Upper lobe of right lung (tissue), 1 donor: ENCODE results near the gene IMMP2L. TPM values are rescaled to one million over a fixed set of nuclear protein-coding genes. Genes with fewer than 3 reads are reported as not detected.

Experiments used
- ATAC-seq: fragments of 200-7000 bp; cut with Tn5 transposase; one replicate; pipeline ENCODE4 v1.9.1; 2020; ENCODE audit warnings: mild to moderate bottlenecking, moderate library complexity
- DNase-seq: peaks from one replicate; pipeline ENCODE4 v3.0.0-alpha.2; 2020
- H3K27ac ChIP-seq: fragments of 200-600 bp; one replicate; pipeline ENCODE4 v1.8.0; 2022
- H3K27me3 ChIP-seq: fragments of 200-600 bp; one replicate; pipeline ENCODE4 v1.8.0; 2022; ENCODE audit warnings: mild to moderate bottlenecking
- H3K36me3 ChIP-seq: fragments of 200-600 bp; one replicate; pipeline ENCODE4 v1.8.0; 2022
- H3K4me1 ChIP-seq: fragments of 200-600 bp; one replicate; pipeline ENCODE4 v1.8.0; 2022
- H3K4me3 ChIP-seq: fragments of 200-600 bp; one replicate; pipeline ENCODE4 v1.8.0; 2022; ENCODE audit warnings: mild to moderate bottlenecking
- H3K9me3 ChIP-seq: fragments of 200-600 bp; one replicate; pipeline ENCODE4 v1.8.0; 2022
- intact Hi-C: fragments of 100-400 bp; cut with DNase I; formaldehyde crosslinking; loops from one replicate; pipeline ENCODE4 v1.11.0; 2022
- total RNA-seq: library from RNA; stranded (reverse); fragmentation: NEBNext Ultra II Directional; extraction: Animal tissue kit (Norgen Biotek cat#: 25700); gene quantifications from one replicate; pipeline ENCODE4 v1.2.1, GENCODE V29; 2021
- TF ChIP-seq, protein P1 (sequence below): fragments of 200-600 bp; IDR thresholded peaks from one replicate; pipeline ENCODE4 v1.8.0; 2022; ENCODE audit warnings: antibody characterized with exemption
- donor health status: DM: no; HTN: yes; CAD: no; lungs with severe emphysema.

IMMP2L gene
- total RNA-seq, 1 donor from 2014 or later = 22.0 TPM

DNA sequence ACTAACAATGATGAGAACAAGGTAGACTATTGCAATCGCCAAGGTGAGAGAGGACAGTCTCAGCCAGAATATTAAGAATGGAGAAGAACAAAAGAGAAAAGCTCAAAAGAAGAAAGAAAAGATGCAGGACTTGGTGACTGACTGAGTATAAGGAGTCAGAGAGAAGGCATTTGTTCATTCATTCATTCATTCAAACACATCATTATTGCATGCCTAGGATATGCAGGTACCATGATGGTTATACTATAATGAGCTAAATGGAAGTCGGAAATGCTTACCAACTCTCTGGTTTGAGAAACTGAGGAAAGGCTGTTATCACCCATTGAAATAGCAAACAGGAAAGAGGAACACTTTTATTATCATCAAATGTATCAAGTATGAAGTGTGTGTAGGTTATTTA lies 180.7 kb downstream of the IMMP2L start:
- TF ChIP-seq, protein P1, sequence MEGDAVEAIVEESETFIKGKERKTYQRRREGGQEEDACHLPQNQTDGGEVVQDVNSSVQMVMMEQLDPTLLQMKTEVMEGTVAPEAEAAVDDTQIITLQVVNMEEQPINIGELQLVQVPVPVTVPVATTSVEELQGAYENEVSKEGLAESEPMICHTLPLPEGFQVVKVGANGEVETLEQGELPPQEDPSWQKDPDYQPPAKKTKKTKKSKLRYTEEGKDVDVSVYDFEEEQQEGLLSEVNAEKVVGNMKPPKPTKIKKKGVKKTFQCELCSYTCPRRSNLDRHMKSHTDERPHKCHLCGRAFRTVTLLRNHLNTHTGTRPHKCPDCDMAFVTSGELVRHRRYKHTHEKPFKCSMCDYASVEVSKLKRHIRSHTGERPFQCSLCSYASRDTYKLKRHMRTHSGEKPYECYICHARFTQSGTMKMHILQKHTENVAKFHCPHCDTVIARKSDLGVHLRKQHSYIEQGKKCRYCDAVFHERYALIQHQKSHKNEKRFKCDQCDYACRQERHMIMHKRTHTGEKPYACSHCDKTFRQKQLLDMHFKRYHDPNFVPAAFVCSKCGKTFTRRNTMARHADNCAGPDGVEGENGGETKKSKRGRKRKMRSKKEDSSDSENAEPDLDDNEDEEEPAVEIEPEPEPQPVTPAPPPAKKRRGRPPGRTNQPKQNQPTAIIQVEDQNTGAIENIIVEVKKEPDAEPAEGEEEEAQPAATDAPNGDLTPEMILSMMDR = no peak
- intact Hi-C loops = no loop called here
- Histone ChIP-seq H3K4me3 (no peak overlapping the region), H3K4me1 (no peaks in the 10 kb centered on the region), H3K36me3 (no peaks in the 10 kb centered on the region), H3K9me3 (no peaks in the 10 kb centered on the region), H3K27ac (no peak overlapping the region), H3K27me3 (no peaks in the 10 kb centered on the region)
- DNase-seq = no peak
- no peak for ATAC-seq

DNA sequence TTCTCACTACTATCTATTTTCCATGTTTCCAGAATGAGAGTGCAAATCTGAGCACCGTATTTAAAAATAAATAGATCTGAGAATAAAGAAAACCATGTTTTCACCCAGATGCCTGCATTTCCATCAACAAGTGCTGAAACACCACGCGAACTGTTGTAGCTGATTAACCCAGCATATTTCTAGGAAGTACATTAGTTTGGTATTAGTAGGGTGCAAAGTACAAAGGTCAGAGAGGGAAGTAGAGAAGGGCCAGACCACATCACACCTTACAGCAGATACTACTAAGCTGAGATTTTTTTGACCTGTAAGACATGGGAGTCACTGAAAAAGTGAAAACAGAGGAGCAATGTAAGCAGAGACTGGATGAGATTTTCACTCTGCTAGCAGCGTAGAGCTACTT lies 181.3 kb downstream of the IMMP2L start:
- DNase-seq (no peak), ATAC-seq (no peak)
- H3K9me3 ChIP-seq = no peaks in the 10 kb centered on the region
- TF ChIP-seq, protein P1 = no peak
- intact Hi-C loops = no loop called here
- H3K27me3 ChIP-seq = no peaks in the 10 kb centered on the region
- no peaks in the 10 kb centered on the region for H3K4me1 ChIP-seq
- no peaks in the 10 kb centered on the region for H3K36me3 ChIP-seq
- no peak overlapping the region for H3K27ac ChIP-seq
- no peak overlapping the region for H3K4me3 ChIP-seq

DNA sequence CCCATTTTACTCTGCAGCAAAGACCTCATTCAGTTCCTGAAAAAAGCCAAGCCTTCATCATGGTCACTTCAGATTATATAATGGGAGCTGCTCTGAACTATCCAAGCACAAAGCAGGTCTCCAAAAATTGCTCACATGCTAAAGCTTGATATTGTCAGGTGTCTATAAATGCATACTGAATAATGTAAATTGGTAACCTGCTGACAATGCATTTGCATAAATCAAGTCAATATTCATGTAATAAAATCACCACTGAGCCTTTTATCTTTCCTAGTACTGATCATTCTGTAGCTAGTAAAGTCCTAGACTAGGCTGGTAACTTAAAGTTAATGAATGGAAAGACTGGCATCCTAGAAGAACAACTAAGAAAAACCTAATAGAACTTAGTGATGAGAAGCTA lies 188.3 kb downstream of the IMMP2L start:
- intact Hi-C loops = no loop called here
- no peak for ATAC-seq
- no peak overlapping the region for H3K4me3 ChIP-seq

DNA sequence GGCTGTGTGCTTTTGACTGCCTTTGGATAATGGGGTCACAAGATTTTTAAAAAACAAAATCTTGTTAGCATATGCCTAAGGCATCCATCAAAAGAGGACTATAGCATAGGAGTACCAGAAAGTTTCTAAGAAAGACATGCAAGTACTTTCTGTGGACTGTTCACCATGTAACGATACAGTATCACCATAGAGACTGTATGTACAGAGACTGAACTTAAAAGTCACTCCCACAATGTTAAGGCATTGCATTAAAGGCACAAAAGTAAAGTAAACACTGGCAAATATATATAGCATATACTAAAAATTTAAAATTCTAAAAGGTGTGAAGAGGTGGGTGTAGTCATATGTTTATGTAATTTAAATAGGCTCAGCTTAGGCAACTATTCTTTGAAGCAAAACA lies 190.9 kb downstream of the IMMP2L start:
- intact Hi-C loops = no loop called here

More for the DNA sequence above, 188.3 kb downstream of the IMMP2L start:
- no peaks in the 10 kb centered on the region for H3K4me1 ChIP-seq
- no peaks in the 10 kb centered on the region for H3K27me3 ChIP-seq
- no peak for DNase-seq
- H3K9me3 ChIP-seq = no peaks in the 10 kb centered on the region
- H3K27ac ChIP-seq = no peak overlapping the region
- H3K36me3 ChIP-seq = no peaks in the 10 kb centered on the region
- TF ChIP-seq, protein P1 = no peak

DNA sequence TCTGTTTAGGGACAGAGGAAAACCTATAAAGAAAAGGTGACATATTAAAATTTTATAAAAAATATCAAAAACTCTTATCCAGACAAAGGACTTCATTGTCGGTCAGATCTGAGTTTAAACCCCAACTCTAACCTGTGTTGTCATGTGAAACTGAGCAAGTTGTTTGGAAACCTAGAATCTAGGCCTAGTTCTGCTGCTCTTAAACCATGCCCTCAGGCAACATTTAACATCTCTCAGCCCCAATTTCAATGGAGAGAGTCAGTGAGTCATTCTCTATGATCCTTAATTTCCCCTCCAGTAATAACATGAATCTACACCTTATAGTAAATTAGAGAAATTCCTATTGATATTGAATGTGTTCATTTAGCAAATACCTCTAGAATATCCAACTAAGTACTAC lies 192.3 kb downstream of the IMMP2L start:
- DNase-seq (no peak), ATAC-seq (no peak)
- Histone ChIP-seq H3K4me3 (no peak overlapping the region), H3K4me1 (no peaks in the 10 kb centered on the region), H3K27me3 (no peaks in the 10 kb centered on the region), H3K36me3 (no peaks in the 10 kb centered on the region), H3K27ac (no peak overlapping the region), H3K9me3 (no peaks in the 10 kb centered on the region)
- TF ChIP-seq, protein P1 = no peak
- intact Hi-C loops = no loop called here

More for the DNA sequence above, 190.9 kb downstream of the IMMP2L start:
- ATAC-seq = no peak
- TF ChIP-seq, protein P1 = no peak
- Histone ChIP-seq H3K27me3 (no peaks in the 10 kb centered on the region), H3K36me3 (no peaks in the 10 kb centered on the region), H3K4me1 (no peaks in the 10 kb centered on the region), H3K27ac (no peak overlapping the region), H3K4me3 (no peak overlapping the region), H3K9me3 (no peaks in the 10 kb centered on the region)
- DNase-seq = no peak

DNA sequence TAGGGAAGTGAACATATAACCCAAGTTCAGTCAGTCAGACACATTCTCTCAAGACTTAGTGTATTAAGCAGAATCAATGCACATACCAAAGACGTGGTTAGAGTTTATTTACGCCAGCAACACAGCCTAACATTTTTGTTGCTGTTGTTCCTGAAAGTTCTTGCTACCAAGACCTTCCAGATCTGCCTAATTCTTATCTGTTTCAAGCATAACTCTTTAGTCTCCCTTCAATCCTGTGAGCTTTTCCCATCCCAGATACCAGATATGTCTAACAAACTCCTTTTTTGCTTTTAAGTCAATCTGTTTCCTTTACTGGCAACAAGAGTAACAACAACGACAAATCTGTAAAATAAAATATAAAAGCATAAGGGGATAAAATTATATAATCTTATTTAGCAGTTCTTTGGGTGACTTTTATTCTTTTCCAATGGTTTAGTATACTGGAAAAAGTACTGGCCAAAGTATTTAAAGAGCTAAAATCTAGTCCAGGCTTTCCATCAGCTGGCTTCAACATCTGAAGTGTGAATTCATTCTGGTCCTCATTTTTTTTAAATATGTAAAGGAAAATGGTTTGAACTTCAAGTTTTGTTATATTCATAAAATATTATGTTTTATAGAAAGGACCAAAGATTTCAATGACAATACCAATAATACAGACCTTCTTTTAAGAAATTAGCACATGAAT lies 193.8 kb downstream of the IMMP2L start:
- Histone ChIP-seq H3K27ac (no peak overlapping the region), H3K36me3 (no peaks in the 10 kb centered on the region), H3K4me3 (no peak overlapping the region), H3K27me3 (no peaks in the 10 kb centered on the region), H3K4me1 (no peaks in the 10 kb centered on the region), H3K9me3 (no peaks in the 10 kb centered on the region)
- TF ChIP-seq, protein P1 = no peak
- ATAC-seq (no peak), DNase-seq (no peak)
- intact Hi-C loops = no loop called here
